K562 (cell line): Measurements from ENCODE around the gene UBAC2. TPM values are rescaled to one million over a fixed set of nuclear protein-coding genes. Genes with fewer than 3 reads are reported as not detected.

ENCODE experiments used
- ATAC-seq: fragments of 200-7000 bp; cut with Tn5 transposase; 3 replicates; pipeline ENCODE4 v1.9.1; 2020; ENCODE audit warnings: moderate library complexity
- BruUV-seq: library from RNA; stranded (reverse); fragments of 400-500 nt; replicated peaks from 2 replicates; lab custom pipeline; 2021; lab: Mats Ljungman, UMichigan
- CTCF ChIA-PET: fragments of 300-600 bp; formaldehyde crosslinking; extraction: SDS; loops from one replicate; lab custom pipeline; 2021; ENCODE audit warnings: low intra/inter-chr PET ratio; lab: Yijun Ruan, JAX
- POLR2A ChIA-PET: fragments of 300-600, 350-650 bp; sonication (Branson Sonifier 250); formaldehyde crosslinking; extraction: SDS; loops from one replicate; lab custom pipeline; 2021; ENCODE audit warnings: antibody characterized with exemption, inconsistent platforms; lab: Yijun Ruan, JAX
- DNase-seq, 4 experiments: peaks; one replicate each; pipeline versions ENCODE4 v3.0.0 to v3.0.0-alpha.2; 2011 to 2018; ENCODE audit warnings: low spot score in 3 of 4, mixed read lengths in 3 of 4; ENCODE audit errors: extremely low read depth in 1 of 4
- FAIRE-seq: peaks from 2 replicates; lab custom pipeline; 2011; peaks lifted over from hg19 to GRCh38; lab: Jason Lieb, UNC
- H2AFZ ChIP-seq: 2 replicates; pipeline ENCODE4 v1.6.0; 2011; ENCODE audit warnings: low read depth, low read length, control low read depth, inconsistent platforms
- H3K27ac ChIP-seq: fragments of 200-600 bp; 3 replicates; pipeline ENCODE4 v1.8.0; 2011; ENCODE audit warnings: low read depth, mild to moderate bottlenecking, control low read depth, inconsistent platforms, low read length, moderate library complexity, mixed read lengths; ENCODE audit errors: extremely low read depth
- H3K27me3 ChIP-seq, 2 experiments: fragments of 300-600 bp in 1 of 2; 2 replicates in 1 of 2; 3 replicates in 1 of 2; pipeline versions ENCODE4 v1.6.0 to v1.8.0; 2011; ENCODE audit warnings: inconsistent platforms in 2 of 2, low read length in 2 of 2, mild to moderate bottlenecking in 1 of 2, mixed read lengths in 1 of 2, moderate library complexity in 1 of 2; ENCODE audit not compliant: control insufficient read depth in 2 of 2, insufficient read depth in 2 of 2
- H3K36me3 ChIP-seq: fragments of 300-600 bp; 3 replicates; pipeline ENCODE4 v1.8.0; 2011; ENCODE audit warnings: mild to moderate bottlenecking, low read length, inconsistent platforms; ENCODE audit not compliant: control insufficient read depth, insufficient read depth
- H3K4me1 ChIP-seq, 2 experiments: fragments of 200-600 bp in 1 of 2; replicated peaks in 1 of 2; 2 replicates in 1 of 2; 3 replicates in 1 of 2; pipeline versions ENCODE4 v1.5.1 to v1.8.0; 2011; ENCODE audit warnings: inconsistent platforms in 2 of 2, low read length in 2 of 2, mild to moderate bottlenecking in 1 of 2, mixed read lengths in 1 of 2, moderate library complexity in 1 of 2; ENCODE audit not compliant: control insufficient read depth in 2 of 2, insufficient read depth in 2 of 2
- H3K4me2 ChIP-seq: 2 replicates; pipeline ENCODE4 v1.6.1; 2011; ENCODE audit warnings: low read length, control low read depth, inconsistent platforms, mixed read lengths; ENCODE audit not compliant: insufficient read depth
- H3K4me3 ChIP-seq: fragments of 200-600 bp; sonication (generic), shearing (Covaris generic); 2 replicates; pipeline ENCODE4 v1.5.1; 2016; ENCODE audit warnings: control low read depth, inconsistent platforms
- H3K79me2 ChIP-seq: fragments of 200-600 bp; 3 replicates; pipeline ENCODE4 v1.8.0; 2011; ENCODE audit warnings: low read length, inconsistent platforms; ENCODE audit not compliant: control insufficient read depth, insufficient read depth
- H3K9ac ChIP-seq, 2 experiments: 2 replicates each; pipeline versions ENCODE4 v1.6.0 to v1.6.1; 2011; ENCODE audit warnings: low read depth in 2 of 2, low read length in 2 of 2, control low read depth in 1 of 2, inconsistent platforms in 1 of 2, mild to moderate bottlenecking in 1 of 2, mixed read lengths in 1 of 2; ENCODE audit not compliant: insufficient read depth in 1 of 2
- H3K9me1 ChIP-seq: one replicate; pipeline ENCODE4 v1.6.0; 2011; ENCODE audit warnings: inconsistent platforms, mild to moderate bottlenecking, low read length, moderate library complexity; ENCODE audit not compliant: control insufficient read depth, insufficient read depth
- H3K9me3 ChIP-seq: replicated peaks from 2 replicates; pipeline ENCODE4 v1.5.1; 2011; ENCODE audit warnings: low read depth, low read length, inconsistent platforms; ENCODE audit not compliant: control insufficient read depth, insufficient read depth
- H4K20me1 ChIP-seq: replicated peaks from 2 replicates; pipeline ENCODE4 v1.6.1; 2011; ENCODE audit warnings: low read length, inconsistent platforms, mixed read lengths; ENCODE audit not compliant: control insufficient read depth, insufficient read depth
- CBX3 ChIP-seq, 2 experiments: IDR thresholded peaks; 1 replicate in 1 of 2; 2 replicates in 1 of 2; pipeline ENCODE4 v1.6.1; 2012; ENCODE audit warnings: inconsistent platforms in 2 of 2, low read length in 2 of 2, borderline replicate concordance in 1 of 2, control low read depth in 1 of 2
- CSDE1 ChIP-seq, 2 experiments: fragments of 450-650 bp; IDR thresholded peaks; 2 replicates each; pipeline ENCODE4 v1.6.1; 2016; ENCODE audit warnings: mild to moderate bottlenecking in 1 of 2
- HCFC1 ChIP-seq: IDR thresholded peaks from 2 replicates; pipeline ENCODE4 v1.6.1; 2012; ENCODE audit warnings: low read depth, low read length, improper control_type of control experiment
- MEF2A ChIP-seq: IDR thresholded peaks from 2 replicates; pipeline ENCODE4 v1.6.1; 2011; ENCODE audit warnings: low read depth, mild to moderate bottlenecking, low read length, moderate library complexity; ENCODE audit not compliant: control insufficient read depth
- RBM34 ChIP-seq: fragments of 200-400 bp; formaldehyde crosslinking; IDR thresholded peaks from 2 replicates; pipeline ENCODE4 v1.6.1; 2018; ENCODE audit warnings: low read length, borderline replicate concordance; ENCODE audit not compliant: insufficient read depth
- SMARCC2 ChIP-seq: fragments of 450-650 bp; IDR thresholded peaks from 2 replicates; pipeline ENCODE4 v1.6.1; 2017; ENCODE audit warnings: antibody characterized with exemption, moderate library complexity, mild to moderate bottlenecking, low read depth
- TRIM28 ChIP-seq: fragments of 450-650 bp; IDR thresholded peaks from 2 replicates; pipeline ENCODE4 v1.6.1; 2017
- ZNF175 ChIP-seq: fragments of 200-800 bp; sonication (Bioruptor generic); IDR thresholded peaks from 2 replicates; pipeline ENCODE4 v1.6.1; 2016; ENCODE audit warnings: low read depth, mild to moderate bottlenecking, missing genetic modification characterization, missing compliant biosample characterization
- WGBS: fragments of 100-300 bp; shearing (Covaris generic); methylation state at CpG from one replicate; pipeline ENCODE4 v1.1.6; 2016; ENCODE audit warnings: low coverage, mixed read lengths; ENCODE audit not compliant: insufficient coverage; ENCODE audit errors: missing lambda C conversion rate; 5-methylcytosine and 5-hydroxymethylcytosine counted together
- in situ Hi-C: fragments of 300-500 bp; cut with MboI; formaldehyde crosslinking; loops from 4 replicates; pipeline ENCODE4 v1.15.0; 2018; ENCODE audit warnings: inconsistent platforms, mixed read lengths
- intact Hi-C: fragments of 100-400 bp; cut with micrococcal nuclease; formaldehyde crosslinking; loops from 2 replicates; pipeline ENCODE4 v1.14.2; 2022
- polyA plus RNA-seq, 8 experiments: library from polyadenylated mRNA; depleted of rRNA in 4 of 8; stranded (reverse) in 5 of 8; unstranded in 3 of 8; fragments of >200 nt; fragmentation: Nextera tagmentation in 2 of 8; fragmentation: Illumina TruSeq in 1 of 8; extraction: Ambion mirVana in 2 of 8; extraction: Trizol in 1 of 8; gene quantifications; 2 replicates each; pipeline versions ENCODE4 v1.2.1 to v1.2.3, GENCODE V29; 2011 to 2014; ENCODE audit warnings: inconsistent platforms in 1 of 8, missing spikeins in 1 of 8
- total RNA-seq, 7 experiments: library from RNA; depleted of rRNA in 6 of 7; stranded (reverse); fragments of >200 nt in 6 of 7; fragmentation: Illumina TruSeq in 2 of 7; extraction: Trizol in 2 of 7; gene quantifications; 2 replicates each; pipeline versions ENCODE4 v1.2.1 to v1.2.3, GENCODE V29; 2011 to 2021; ENCODE audit warnings: low replicate concordance in 1 of 7
- TF ChIP-seq, protein P1 (sequence below): sonication (generic); formaldehyde crosslinking; IDR thresholded peaks from 2 replicates; pipeline ENCODE4 v1.8.0; 2023; ENCODE audit warnings: mild to moderate bottlenecking, missing genetic modification reagents

UBAC2 gene
- total and polyA plus RNA-seq, 9 of the 15 experiments (the other 6 are each of a cell fraction or from before 2014, with no cell fraction given), result 6.0 to 84.1 (median 32.3) TPM

DNA sequence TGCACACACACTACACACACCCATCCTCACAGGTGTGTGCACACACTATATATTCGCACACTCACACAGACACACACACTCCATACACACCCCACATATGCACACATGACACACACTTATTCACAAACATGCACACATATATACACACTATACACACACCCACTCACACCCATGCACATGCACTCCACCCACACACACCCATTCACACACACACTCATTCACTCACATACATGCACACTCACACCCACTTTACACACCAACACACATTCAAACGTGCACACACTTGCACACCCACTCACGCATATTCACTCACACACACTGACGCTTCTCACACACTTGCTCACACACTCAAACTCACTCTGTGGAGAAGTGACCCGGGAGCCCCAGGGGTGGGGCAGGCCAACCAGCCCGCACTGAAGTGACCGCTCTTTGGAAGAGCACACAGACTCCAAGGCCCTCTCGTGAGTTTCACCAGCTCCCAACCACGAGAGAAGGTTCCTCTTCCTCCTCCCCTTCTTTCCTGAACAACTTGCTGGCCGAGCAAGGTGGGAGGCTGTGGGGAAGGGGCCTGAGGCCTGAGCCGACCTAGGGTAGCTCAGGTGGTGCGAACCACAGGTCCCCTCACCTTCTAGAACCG lies 214.5 kb downstream of the UBAC2 start:
- BruUV-seq, result no TSS peak
- Histone ChIP-seq H3K4me3 (no peak overlapping the region), H2AFZ (no peak overlapping the region)

More for the DNA sequence above, 214.5 kb downstream of the UBAC2 start:
- H4K20me1 ChIP-seq, result no peaks in the 10 kb centered on the region
- no peaks in the 10 kb centered on the region for H3K36me3 ChIP-seq
- ChIA-PET POLR2A (interaction anchor here (0.6 kb wide), 1 partner anchor 85 kb away, joined by 3 read pairs; no protein-coding TSS in a partner anchor), CTCF (no interaction called here)
- H3K9me1 ChIP-seq, result no peaks in the 10 kb centered on the region
- H3K4me1 ChIP-seq, result peaks cover 3 to 25% of the 10 kb centered on the region in 2 experiments; a peak in 3 of 5 replicates
- WGBS, result 49% methylated on average over 11 of the region's 13 CpGs
- TF ChIP-seq ZNF175 (CRISPR knock-in tag), result no peak
- TF ChIP-seq, protein P1, sequence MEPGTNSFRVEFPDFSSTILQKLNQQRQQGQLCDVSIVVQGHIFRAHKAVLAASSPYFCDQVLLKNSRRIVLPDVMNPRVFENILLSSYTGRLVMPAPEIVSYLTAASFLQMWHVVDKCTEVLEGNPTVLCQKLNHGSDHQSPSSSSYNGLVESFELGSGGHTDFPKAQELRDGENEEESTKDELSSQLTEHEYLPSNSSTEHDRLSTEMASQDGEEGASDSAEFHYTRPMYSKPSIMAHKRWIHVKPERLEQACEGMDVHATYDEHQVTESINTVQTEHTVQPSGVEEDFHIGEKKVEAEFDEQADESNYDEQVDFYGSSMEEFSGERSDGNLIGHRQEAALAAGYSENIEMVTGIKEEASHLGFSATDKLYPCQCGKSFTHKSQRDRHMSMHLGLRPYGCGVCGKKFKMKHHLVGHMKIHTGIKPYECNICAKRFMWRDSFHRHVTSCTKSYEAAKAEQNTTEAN (CRISPR knock-in tag), result peak; percentile 98
- TF ChIP-seq CBX3 (IDR thresholded peaks at IDR 0.05; ENCODE audit: borderline replicate concordance in 1 of 2, low read length in 2 of 2), result no peak
- no peak for TF ChIP-seq HCFC1
- TF ChIP-seq SMARCC2, result no peak
- no peak for TF ChIP-seq TRIM28
- no peak for TF ChIP-seq RBM34
- TF ChIP-seq CSDE1 (IDR thresholded peaks at IDR 0.05), result no peak
- no peak for TF ChIP-seq MEF2A
- no peak overlapping the region for H3K4me2 ChIP-seq
- in situ Hi-C loops, result no loop called here
- ATAC-seq, result no peak
- H3K79me2 ChIP-seq, result no peaks in the 10 kb centered on the region
- FAIRE-seq, result no peak
- no peaks in the 10 kb centered on the region for H3K9me3 ChIP-seq
- H3K27ac ChIP-seq, result no peak overlapping the region
- peaks cover 0 to 2% of the 10 kb centered on the region in 2 experiments; a peak in 1 of 5 replicates for H3K27me3 ChIP-seq
- no peak overlapping the region for H3K9ac ChIP-seq
- intact Hi-C loops, result no loop called here
- no peak for DNase-seq
